Measurements from ENCODE around the gene MCM3AP.
A peak's percentile ranks its signal among the peaks of the same experiment; 100 is the strongest.

MCM3AP gene

GRCh38 chr21:46285206-46285661 lies at the start of gene MCM3AP:
TSS of gene MCM3AP (minus strand) at chr21:46285611. CDS start at chr21:46285286, 325 bp downstream.
- DNase-seq, result no peak

DNA sequence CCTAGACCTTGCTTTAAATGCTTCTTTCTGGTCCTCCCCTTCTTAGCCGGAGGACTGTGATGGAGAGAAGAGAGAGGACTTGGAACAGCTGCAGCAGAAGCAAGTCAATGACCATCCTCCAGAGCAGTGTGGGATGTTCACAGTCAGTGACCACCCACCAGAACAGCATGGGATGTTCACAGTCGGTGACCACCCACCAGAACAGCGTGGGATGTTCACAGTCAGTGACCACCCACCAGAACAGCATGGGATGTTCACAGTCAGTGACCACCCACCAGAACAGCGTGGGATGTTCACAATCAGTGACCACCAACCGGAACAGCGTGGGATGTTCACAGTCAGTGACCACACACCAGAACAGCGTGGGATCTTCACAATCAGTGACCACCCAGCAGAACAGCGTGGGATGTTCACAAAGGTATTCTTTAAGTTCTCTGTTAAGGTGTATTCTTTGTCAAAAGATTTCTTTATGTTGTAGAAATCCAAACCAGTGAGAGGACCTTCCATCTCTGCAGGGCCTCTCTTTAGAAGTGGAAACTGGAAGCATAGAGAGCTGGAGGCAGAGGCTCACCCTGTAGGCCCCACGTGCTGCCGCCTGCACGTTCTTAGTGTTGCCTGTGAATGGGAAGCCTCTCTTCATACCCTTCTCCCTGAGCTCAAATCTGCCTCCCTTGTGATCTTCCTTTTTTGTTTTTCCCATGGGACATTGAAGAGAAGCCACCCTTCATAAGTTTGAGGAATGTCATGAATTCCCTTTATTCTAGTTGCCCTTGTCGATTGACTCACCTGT lies 49.1 kb upstream of the MCM3AP start:
- no peak for DNase-seq

DNA sequence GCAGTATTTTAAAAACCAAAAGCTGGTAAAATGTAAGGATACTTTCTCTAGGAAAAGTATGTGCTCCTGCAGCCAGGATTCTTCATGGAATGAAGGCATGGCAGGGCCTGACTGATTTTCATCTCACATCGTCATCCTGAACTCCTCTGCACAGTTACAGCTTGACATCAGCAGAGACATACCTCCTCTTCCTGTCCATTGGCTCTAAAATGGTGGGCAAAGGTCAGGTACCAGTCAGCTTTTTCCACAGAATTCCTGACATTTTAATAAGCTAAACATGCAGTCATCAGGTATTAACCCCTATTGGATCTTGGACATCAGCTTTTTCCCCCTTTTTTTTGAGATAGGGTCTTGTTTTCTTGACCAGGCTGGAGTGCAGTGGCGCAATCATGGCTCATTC lies 44.4 kb upstream of the MCM3AP start:
- DNase-seq, result no peak

- no peak for DNase-seq
These were observed 42.7 kb upstream of the MCM3AP start for GRCh38 chr21:46328151-46328550.

- no peak for DNase-seq
These were observed 42.3 kb upstream of the MCM3AP start for GRCh38 chr21:46327711-46328110.

GRCh38 chr21:46326110-46326703 lies 40.8 kb upstream of the MCM3AP start:
- DNase-seq, result no peak

DNA sequence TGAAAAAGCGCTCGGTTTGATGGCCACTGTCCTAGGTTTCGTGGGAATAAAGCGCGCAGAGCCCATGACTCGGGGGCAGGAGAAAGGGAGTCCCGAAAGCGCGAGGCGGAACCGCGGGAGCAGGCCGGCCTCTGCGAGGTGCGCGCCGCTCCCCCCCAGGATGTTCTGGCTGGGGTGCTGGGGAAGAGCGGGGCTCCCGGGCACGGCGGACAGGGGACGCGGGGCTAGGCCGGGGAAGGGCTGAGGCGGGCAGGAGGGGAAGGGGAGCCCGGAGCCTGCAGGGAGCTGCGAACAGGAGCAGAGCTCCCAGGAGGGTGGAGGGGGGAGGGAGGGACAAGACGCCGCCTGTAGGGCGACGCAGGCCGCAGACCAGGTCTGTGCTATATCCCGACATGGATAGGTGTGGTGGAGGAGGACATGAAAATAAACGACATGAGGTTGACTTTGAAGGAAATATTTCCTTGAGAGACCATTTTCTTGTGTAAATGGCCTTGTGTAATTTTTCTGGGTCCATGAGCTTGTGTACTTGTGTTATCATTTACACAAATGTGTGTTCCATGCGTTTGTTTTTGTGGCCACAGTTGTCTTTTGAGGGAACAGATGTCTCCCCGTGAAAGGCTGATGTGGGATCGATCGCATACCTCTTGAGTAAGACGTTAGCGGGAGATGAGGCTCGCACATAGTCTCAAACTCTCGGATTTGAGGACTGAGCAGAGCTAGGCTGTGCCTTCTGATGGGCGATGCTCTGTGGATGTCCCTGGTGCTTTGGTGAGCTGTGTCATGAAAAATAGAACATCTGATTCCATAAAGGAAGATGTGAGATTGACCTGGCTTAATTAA lies 39.9 kb upstream of the MCM3AP start:
- DNase-seq, result peak; percentile 13 to 33

DNA sequence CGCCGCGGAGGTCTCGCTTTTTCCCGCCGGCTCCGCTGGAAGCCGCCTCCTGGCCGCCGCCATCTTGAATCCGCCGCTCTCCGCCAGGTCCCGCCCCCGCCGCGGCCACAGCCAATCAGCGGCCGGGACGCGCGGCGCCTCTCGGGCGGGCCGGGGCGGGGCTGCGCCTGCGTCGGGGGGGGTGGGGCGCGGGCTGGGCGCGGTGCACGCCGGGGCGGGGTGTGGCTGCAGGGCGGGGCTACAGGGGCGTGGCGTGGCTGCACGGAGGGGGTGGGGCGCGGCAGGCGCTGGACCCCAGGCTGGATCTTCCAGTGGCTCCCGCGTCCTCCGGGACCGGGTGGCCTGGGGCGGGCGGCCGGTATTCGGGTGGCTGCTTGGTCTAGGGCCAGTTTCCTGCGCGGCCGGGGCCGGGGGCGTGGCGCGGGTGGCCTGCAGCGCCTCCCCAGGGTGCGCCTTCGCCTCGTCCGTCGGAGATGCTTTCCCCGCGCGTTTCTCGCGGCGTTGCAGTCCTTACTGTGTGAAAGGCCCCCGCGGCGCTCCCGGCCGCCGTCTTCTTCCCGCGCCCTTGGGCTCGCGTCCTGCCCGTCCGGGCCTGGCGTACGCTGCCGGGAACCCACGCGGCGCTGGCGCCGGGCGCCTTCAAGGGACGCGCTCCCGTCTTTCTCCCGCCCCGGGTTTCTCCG lies 39.1 kb upstream of the MCM3AP start:
- peak; percentile 79 to 90 for DNase-seq

DNA sequence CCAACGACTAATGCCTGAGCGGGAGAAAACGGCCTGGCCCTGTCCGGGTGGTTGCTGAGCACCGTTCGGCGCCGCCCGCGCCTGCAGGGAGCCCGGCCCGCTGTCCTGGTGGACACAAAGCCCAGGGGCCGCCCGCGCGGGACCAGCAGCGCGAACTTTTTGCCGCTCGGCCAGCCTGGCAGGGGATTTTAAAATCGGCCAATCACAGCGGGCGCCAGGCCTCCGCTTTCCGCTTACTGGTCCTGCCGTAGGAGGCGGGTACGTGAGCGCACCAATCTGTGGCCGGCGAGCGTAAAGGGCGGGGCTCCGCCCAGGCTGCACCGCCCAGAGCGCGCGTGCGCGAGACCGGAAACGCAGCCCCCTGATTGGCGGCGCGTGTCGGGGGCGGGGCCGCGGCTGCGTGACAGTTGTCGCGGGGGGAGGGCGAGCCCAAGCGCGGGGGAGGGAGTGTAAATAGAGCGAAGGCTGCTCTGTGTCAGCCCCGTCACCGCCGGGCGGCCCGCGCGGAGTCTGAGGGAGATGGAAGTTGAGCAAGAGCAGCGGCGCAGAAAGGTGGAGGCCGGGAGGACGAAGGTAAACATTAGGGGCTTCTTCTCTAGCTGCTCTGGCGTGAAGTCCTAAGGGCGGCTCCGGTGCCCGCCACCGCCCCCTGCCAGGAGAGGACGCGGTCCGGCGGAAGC lies 38.4 kb upstream of the MCM3AP start, which contains the start of the genes C21orf58 and PCNT:
Gene C21orf58 (minus strand): TSS at position 161 of the 680 bp plus-strand sequence. CDS start 1,132 bp downstream, outside the sequence.
Gene PCNT (plus strand): TSS at position 447 of the 680 bp plus-strand sequence. CDS start 73 bp downstream, at position 520.
- DNase-seq, result peak; percentile 97 to 98

DNA sequence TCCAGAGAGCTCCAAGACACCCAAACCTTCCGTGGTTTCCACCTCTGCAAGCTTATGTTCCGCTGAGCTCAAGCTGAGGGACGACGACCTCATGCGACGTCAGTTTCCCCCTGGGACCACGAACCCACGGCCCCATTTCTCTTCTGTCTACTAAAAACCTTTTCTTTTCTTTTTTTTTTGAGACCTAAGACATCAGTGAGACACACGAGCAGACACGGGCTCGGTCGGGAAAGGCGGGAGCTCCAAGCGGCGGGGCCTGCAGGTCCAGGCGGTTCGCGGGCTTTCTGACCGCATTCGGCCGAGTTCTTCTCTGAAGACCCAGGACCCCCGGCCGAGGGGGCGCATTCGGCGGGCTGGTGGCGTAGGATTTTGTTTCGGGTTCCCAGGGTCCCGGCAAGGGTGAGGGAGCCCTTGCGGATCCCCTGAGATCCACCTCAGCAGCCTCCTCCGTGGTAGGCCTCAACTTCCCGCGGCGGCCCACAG lies 37.9 kb upstream of the MCM3AP start:
- no peak for DNase-seq

DNA sequence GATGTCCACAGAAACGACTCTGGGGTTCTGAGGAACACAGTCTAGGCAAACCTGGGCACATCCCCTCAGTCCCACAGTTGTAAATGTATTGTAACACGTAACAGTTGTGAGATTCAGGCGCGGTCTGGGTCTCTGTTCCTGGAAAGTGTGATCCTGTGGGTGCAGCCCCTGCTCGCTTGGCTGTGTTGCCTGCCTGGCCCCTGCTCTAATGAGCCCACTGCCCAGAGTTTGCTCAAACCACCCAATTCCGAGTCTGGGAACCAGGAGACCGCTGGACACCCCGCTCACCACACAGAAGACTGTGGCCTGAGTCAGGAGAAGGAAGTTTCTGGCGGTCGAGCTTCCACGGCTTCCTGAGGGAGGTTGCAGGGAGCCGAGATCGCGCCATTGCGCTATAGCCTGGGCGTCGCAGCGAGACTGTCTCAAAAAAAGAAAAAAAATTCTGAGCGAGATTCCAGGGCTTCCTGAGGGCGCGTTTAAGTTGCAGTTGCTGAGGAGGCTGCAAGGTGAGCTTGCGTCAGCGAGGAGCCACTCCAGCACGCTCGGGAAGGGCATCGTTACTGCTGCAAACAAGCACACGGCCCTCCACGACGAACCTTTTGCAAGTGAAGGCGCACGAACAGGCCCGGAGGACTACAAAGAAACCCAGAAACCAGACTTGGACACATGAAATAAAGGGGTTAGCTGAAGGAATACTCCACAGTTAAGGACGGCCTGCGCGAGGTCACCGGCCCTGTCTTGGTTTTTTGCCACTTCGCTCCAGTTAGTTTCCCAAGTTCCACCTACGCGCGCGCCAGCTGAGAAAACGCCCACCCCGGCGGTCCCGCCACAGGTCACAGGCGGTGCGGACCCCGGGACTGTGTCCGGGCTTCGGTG lies 37.2 kb upstream of the MCM3AP start:
- DNase-seq, result no peak

- DNase-seq, result no peak
These were observed 35.0 kb upstream of the MCM3AP start for GRCh38 chr21:46320331-46320801.

DNA sequence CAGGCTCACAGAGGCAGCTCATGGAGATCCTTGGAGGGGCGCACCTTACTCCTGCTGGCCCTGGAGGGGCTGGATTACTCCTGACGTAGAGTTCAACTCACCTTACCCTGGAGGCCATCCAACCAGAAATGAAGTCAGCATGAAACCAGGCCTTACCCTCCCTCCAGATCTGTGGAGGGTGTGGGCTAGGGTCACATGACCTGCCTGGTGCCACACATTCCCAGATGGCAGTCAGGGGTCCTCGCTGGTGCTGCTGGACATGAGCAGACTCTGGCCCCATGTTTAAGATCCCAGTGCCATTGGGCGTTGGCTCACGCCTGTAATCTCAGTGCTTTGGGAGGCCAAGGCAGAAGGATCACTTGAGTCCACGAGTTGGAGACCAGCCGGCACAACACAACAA lies 33.8 kb upstream of the MCM3AP start:
- no peak for DNase-seq

DNA sequence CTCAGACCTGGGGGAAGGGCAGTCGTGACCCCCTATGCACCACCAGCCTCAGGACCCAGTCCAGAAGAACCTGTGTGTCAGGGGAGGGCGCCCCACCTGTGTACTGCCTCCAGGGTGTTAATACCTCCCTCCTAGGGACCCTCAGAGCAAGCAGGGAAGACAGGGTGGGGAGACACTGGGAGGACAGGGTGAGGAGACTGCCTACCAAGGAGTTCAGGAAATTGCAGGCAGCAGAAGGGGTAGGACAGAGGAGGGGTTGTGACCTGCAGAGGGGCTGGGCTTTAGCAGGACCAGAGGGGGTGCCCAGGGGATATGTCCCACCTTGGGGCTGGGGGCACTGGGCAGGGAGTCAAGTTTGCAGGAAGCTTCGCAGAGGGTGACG lies 33.0 kb upstream of the MCM3AP start:
- no peak for DNase-seq

- no peak for DNase-seq
These were observed 32.5 kb upstream of the MCM3AP start for GRCh38 chr21:46317710-46318463.

DNA sequence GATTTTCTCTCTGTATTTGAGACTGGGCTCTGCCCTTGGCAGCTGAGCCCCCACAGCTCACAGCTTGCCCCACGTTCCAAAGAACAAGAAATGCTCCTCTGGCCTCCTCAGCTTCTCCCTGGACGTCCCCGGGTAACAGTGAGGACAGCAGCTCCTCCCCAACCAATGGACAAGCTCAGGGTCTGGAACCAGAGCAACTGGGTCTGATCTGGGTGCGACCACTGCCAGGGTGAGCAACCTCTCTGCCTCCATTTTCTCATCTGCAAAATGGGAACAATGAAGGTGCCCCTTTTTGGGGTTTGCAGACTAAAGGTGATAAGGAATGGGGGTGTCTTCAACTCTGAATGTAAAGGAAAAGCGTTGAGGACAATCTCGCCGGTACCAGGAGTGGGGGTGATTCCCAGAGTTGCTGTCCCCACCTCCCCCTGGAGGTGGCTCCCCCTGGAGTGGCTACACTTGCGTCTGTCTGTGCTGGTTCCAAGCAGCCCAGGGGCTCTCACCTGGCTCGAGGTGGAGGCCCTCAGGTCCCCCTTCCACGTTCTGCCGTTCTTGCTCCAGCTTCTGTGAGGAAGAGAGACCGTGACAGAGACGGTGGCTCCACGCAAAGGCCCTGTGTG lies 31.4 kb upstream of the MCM3AP start:
- DNase-seq, result no peak

- no peak for DNase-seq
These were observed 29.1 kb upstream of the MCM3AP start for GRCh38 chr21:46314441-46315020.

- DNase-seq, result no peak
These were observed 27.5 kb upstream of the MCM3AP start for GRCh38 chr21:46312949-46313348.

DNA sequence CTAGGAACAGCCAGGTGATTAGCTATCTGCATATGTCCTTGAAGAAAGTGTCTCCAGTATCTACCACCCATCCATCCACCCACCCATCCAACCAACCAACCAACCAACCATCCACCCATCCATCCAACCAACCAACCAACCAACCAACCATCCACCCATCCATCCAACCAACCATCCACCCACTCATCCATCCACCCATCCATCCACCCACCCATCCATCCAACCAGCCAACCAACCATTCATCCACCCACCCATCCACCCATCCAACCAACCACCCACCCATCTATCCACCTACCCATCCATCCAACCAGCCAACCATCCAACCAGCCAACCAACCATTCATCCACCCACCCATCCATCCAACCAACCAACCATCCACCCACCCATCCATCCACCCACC lies 26.2 kb upstream of the MCM3AP start:
- no peak for DNase-seq

Data from stimulated activated CD4-positive, alpha-beta T cell treated with anti-CD3 and anti-CD28 coated beads, Interleukin-4, amount 100 ng/mL, for 4 hours (primary cell).